Vagina (tissue), 2 donors: ENCODE results near the gene MARK1. TPM values are rescaled to one million over a fixed set of nuclear protein-coding genes. Genes with fewer than 3 reads are reported as not detected.
A peak's percentile ranks its signal among the peaks of the same experiment; 100 is the strongest.

Experiments used
- DNase-seq, 2 donors: peaks; one replicate each; pipeline ENCODE4 v3.0.0-alpha.2; 2017; ENCODE audit errors: extremely low spot score in 2 of 2
- H3K27ac ChIP-seq: fragments of 200-600 bp; sonication (generic); one replicate; pipeline ENCODE4 v1.5.1; 2019
- H3K27me3 ChIP-seq: fragments of 200-600 bp; sonication (generic); one replicate; pipeline ENCODE4 v1.5.1; 2019
- H3K36me3 ChIP-seq, 2 donors: fragments of 200-600 bp; sonication (generic); one replicate each; pipeline ENCODE4 v1.5.1; 2017 to 2019
- H3K4me1 ChIP-seq: fragments of 200-600 bp; sonication (generic); one replicate; pipeline ENCODE4 v1.5.1; 2019
- H3K4me3 ChIP-seq, 2 donors: fragments of 200-600 bp; sonication (generic); 1 replicate in 1 of 2; 2 replicates in 1 of 2; pipeline ENCODE4 v1.5.1; 2016 to 2019
- H3K9me3 ChIP-seq: fragments of 200-600 bp; sonication (generic); one replicate; pipeline ENCODE4 v1.5.1; 2019
- POLR2A ChIP-seq, 2 donors: fragments of 450-650 bp; IDR thresholded peaks; one replicate each; pipeline ENCODE4 v1.6.1; 2017; ENCODE audit warnings: antibody characterized with exemption in 2 of 2, mild to moderate bottlenecking in 2 of 2, moderate library complexity in 2 of 2
- POLR2AphosphoS5 ChIP-seq, 2 donors: sonication (generic); formaldehyde crosslinking; IDR thresholded peaks; one replicate each; pipeline ENCODE4 v1.9.0; 2017; ENCODE audit warnings: antibody characterized with exemption in 2 of 2, mild to moderate bottlenecking in 2 of 2, low read depth in 1 of 2; ENCODE audit not compliant: insufficient read depth in 1 of 2
- intact Hi-C: fragments of 100-400 bp; cut with DNase I; formaldehyde crosslinking; loops from one replicate; pipeline ENCODE4 v1.15.1; 2023
- total RNA-seq: library from RNA; depleted of rRNA; stranded (reverse); fragments of >200 nt; gene quantifications from one replicate; pipeline ENCODE4 v1.2.3, GENCODE V29; 2016
- TF ChIP-seq, protein P1 (sequence below), 3 experiments: fragments of 450-650 bp in 2 of 3; fragments of 200-600 bp in 1 of 3; sonication (generic) in 1 of 3; IDR thresholded peaks; one replicate each; pipeline ENCODE4 v1.5.1; 2017 to 2019; ENCODE audit warnings: antibody characterized with exemption in 3 of 3, mild to moderate bottlenecking in 2 of 3, moderate library complexity in 2 of 3

Gene MARK1
- total RNA-seq, 1 donor from 2014 or later = 13.0 TPM

DNA sequence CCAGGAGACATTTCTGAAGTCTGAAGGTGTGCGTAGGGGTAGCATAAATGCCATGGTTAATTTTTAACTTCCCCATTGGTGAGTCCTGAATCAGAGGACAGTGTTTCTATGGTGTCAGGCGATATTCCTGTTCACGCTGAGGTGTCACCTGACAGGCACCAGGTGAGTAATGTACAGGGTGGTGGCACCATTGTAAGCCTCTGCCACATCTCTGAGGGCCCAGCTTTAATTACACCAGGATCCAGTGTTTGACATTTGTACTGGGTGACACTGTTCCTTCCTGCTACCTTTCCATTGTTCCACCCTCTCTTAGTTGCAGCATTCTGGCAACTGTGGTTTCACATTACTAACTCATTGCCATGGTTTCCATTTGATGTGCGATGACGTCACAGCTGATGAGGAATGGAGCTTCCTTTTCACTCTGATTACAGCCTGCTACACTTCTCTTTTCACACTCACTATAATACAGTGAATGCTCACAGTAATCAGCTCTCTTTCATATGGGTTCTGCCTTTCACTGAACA is 40.6 kb upstream of the MARK1 start:
- Histone ChIP-seq H3K36me3 (no peaks in the 10 kb centered on the region), H3K4me3 (no peak overlapping the region), H3K27ac (no peak overlapping the region), H3K4me1 (no peaks in the 10 kb centered on the region), H3K9me3 (no peaks in the 10 kb centered on the region), H3K27me3 (no peaks in the 10 kb centered on the region)
- intact Hi-C loops = no loop called here
- no peak for DNase-seq
- TF ChIP-seq POLR2A (IDR thresholded peaks at IDR 0.05) = no peak
- TF ChIP-seq POLR2AphosphoS5 (IDR thresholded peaks at IDR 0.05; ENCODE audit: insufficient read depth in 1 of 2, low read depth in 1 of 2) = peak in 1 of 2 donors; percentile 47

DNA sequence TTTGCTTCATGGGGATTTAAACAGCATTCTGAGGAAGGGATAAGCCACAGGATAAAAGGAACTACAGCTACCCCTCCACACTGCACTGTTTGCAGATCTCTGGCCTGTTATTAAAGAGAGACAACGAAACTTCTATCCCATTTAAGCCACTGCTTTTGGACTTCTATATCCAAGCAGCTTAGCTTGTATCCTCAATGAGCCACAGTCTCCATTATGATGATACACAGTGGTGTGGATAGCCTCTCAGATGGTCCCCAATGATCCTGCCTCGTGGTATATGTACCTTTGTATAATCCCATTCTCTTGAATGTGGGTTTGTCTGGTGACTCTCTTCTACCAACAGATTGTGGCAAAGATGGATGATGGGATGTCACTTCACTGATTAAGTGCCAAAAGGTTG is 36.0 kb upstream of the MARK1 start:
- H3K27me3 ChIP-seq = no peaks in the 10 kb centered on the region
- H3K36me3 ChIP-seq = no peaks in the 10 kb centered on the region
- intact Hi-C loops = no loop called here
- H3K27ac ChIP-seq = no peak overlapping the region
- DNase-seq = no peak
- no peaks in the 10 kb centered on the region for H3K9me3 ChIP-seq
- TF ChIP-seq POLR2A (IDR thresholded peaks at IDR 0.05) = no peak
- TF ChIP-seq, protein P1, sequence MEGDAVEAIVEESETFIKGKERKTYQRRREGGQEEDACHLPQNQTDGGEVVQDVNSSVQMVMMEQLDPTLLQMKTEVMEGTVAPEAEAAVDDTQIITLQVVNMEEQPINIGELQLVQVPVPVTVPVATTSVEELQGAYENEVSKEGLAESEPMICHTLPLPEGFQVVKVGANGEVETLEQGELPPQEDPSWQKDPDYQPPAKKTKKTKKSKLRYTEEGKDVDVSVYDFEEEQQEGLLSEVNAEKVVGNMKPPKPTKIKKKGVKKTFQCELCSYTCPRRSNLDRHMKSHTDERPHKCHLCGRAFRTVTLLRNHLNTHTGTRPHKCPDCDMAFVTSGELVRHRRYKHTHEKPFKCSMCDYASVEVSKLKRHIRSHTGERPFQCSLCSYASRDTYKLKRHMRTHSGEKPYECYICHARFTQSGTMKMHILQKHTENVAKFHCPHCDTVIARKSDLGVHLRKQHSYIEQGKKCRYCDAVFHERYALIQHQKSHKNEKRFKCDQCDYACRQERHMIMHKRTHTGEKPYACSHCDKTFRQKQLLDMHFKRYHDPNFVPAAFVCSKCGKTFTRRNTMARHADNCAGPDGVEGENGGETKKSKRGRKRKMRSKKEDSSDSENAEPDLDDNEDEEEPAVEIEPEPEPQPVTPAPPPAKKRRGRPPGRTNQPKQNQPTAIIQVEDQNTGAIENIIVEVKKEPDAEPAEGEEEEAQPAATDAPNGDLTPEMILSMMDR (IDR thresholded peaks at IDR 0.05) = no peak
- no peak for TF ChIP-seq POLR2AphosphoS5 (IDR thresholded peaks at IDR 0.05; ENCODE audit: insufficient read depth in 1 of 2, low read depth in 1 of 2)
- no peaks in the 10 kb centered on the region for H3K4me1 ChIP-seq
- H3K4me3 ChIP-seq = no peak overlapping the region

DNA sequence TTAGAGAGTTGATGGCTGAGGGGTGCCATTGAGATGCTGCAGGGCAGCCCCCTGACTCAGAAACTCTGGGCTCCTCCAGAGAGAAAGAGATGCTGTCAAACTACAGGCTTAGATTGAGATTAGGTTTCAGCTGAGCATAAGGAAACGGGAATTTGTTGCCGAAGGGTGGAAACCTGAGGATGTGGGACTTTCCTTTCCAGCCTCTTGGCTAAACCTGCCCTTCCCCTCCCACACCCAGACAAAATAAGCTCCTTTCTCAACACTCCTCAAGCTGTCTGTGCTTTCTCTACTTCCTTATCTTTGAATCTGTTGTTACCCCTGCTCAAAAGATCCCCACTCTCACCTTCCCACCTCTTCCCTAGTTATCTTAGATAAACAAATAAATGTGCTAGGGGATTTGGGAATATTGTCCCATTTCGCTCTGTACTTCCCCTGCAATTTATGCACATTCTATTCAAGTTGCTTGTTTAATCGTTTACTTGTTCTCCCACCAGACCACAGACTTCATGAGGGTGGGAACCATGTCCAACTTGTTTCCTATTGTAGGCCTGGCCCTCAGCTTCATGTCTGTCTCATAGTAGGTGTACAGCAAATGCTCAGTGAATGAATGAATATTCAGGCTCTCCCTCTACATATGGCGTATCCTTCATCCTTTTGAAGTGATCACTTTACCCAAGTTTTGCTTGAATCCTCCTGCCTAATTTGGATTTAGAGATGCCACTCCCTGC is 30.6 kb upstream of the MARK1 start:
- intact Hi-C loops = no loop called here
- H3K4me1 ChIP-seq = peaks cover 15% of the 10 kb centered on the region
- H3K27ac ChIP-seq = no peak overlapping the region
- H3K27me3 ChIP-seq = no peaks in the 10 kb centered on the region
- H3K4me3 ChIP-seq = no peak overlapping the region
- DNase-seq = no peak
- H3K36me3 ChIP-seq = no peaks in the 10 kb centered on the region
- no peaks in the 10 kb centered on the region for H3K9me3 ChIP-seq
- TF ChIP-seq POLR2A (IDR thresholded peaks at IDR 0.05) (no peak), POLR2AphosphoS5 (IDR thresholded peaks at IDR 0.05; ENCODE audit: insufficient read depth in 1 of 2, low read depth in 1 of 2) (no peak)
- TF ChIP-seq, protein P1 (IDR thresholded peaks at IDR 0.05) = no peak

DNA sequence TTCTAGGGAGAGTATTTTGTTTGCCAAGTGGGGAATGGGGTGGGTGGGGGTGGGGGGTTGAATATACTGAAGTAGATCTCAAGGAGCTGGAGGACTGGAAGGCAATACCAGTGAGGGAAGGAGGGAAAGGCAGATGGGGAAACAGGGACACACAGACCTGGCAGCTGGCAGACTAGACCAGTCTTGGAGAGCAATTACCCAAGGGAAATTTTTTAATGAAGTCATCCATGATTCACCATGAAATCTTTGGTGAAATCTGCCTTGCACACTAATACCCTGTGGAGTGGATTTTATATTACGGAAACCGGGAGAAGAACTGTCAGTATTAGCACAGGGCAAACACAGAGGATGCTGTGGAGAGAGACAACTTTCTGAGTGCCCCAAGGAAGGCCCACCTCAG is 29.7 kb upstream of the MARK1 start:
- DNase-seq = no peak
- Histone ChIP-seq H3K4me3 (no peak overlapping the region), H3K27me3 (no peaks in the 10 kb centered on the region), H3K9me3 (no peaks in the 10 kb centered on the region), H3K36me3 (no peaks in the 10 kb centered on the region), H3K27ac (no peak overlapping the region), H3K4me1 (peaks cover 15% of the 10 kb centered on the region)
- TF ChIP-seq, protein P1 (IDR thresholded peaks at IDR 0.05) = no peak
- TF ChIP-seq POLR2AphosphoS5 (IDR thresholded peaks at IDR 0.05; ENCODE audit: insufficient read depth in 1 of 2, low read depth in 1 of 2) = no peak
- no peak for TF ChIP-seq POLR2A (IDR thresholded peaks at IDR 0.05)
- intact Hi-C loops = no loop called here

DNA sequence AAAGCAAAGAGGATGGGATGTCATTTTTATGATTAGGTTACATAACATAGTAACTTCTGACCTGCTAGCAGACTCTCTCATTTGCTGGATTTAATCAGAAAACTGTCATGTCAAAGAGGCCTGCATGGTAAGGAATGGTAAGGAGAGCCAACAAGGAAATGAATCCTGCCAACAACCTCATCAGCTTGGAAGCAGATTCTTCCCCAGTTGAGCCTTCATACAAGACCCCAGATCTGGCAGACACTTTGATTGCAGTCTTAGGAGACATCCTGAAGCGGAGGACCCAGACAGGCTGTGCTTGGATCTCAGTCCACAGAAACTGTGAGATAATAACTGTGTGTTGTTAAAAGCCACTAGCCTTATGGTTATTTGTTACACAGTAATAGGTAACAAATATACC is 27.6 kb upstream of the MARK1 start:
- Histone ChIP-seq H3K27ac (no peak overlapping the region), H3K9me3 (no peaks in the 10 kb centered on the region), H3K36me3 (no peaks in the 10 kb centered on the region), H3K4me1 (peaks cover 15% of the 10 kb centered on the region), H3K27me3 (no peaks in the 10 kb centered on the region), H3K4me3 (no peak overlapping the region)
- TF ChIP-seq POLR2AphosphoS5 (IDR thresholded peaks at IDR 0.05; ENCODE audit: insufficient read depth in 1 of 2, low read depth in 1 of 2) = no peak
- TF ChIP-seq, protein P1 (IDR thresholded peaks at IDR 0.05) = no peak
- TF ChIP-seq POLR2A (IDR thresholded peaks at IDR 0.05) = no peak
- intact Hi-C loops = no loop called here
- no peak for DNase-seq
